ENCODE data around the gene HRCT1.

DNA sequence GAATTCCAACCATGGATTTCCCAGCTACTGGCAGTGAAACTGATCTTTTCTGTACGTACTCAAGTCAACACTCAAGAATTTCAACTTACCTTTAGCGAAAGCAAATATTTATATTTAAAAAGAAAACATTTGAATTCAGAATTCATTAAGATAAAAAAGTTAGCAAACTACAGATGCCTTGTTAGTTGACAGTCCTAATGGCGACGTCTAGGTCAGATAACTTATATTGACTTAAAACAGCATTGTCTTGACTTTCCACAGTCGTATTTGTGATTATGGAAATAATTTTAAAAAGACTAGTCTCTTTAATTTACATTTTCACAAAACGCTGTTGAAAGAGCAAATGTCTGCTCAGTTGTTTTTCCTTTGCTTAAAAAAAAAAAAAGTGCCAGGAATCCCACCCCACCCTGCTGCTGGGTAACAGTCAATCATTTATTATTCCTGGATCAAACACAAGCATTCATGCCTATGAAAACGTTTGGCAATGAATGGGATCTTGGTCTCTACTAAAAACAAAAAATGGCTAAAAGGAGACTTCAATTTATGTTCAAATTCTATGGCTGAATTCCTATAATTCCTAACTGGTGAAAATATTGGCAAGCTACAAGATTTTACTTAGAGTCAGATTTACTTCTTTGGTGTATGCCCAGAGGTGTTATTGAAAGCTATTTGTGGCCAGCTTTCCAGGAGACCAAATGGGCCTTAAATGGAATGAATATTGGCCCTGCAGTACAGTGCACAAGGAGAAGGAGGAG is 29.9 kb downstream of the HRCT1 start:
- TF ChIP-seq POLR2A (IDR thresholded peaks at IDR 0.05): no peak
- TF ChIP-seq, protein P1, sequence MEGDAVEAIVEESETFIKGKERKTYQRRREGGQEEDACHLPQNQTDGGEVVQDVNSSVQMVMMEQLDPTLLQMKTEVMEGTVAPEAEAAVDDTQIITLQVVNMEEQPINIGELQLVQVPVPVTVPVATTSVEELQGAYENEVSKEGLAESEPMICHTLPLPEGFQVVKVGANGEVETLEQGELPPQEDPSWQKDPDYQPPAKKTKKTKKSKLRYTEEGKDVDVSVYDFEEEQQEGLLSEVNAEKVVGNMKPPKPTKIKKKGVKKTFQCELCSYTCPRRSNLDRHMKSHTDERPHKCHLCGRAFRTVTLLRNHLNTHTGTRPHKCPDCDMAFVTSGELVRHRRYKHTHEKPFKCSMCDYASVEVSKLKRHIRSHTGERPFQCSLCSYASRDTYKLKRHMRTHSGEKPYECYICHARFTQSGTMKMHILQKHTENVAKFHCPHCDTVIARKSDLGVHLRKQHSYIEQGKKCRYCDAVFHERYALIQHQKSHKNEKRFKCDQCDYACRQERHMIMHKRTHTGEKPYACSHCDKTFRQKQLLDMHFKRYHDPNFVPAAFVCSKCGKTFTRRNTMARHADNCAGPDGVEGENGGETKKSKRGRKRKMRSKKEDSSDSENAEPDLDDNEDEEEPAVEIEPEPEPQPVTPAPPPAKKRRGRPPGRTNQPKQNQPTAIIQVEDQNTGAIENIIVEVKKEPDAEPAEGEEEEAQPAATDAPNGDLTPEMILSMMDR (IDR thresholded peaks at IDR 0.05): no peak
